Activated effector memory CD4-positive, alpha-beta T cell treated with anti-CD3 and anti-CD28 coated beads, Interleukin-2, amount 50 U/mL, for 16 hours (primary cell): Measurements from ENCODE around the gene ELF2.
"Not testable (repeated sequence)": the region's sequence is repeated elsewhere in the genome, so short reads cannot be mapped to it uniquely, and the experiment has no call there.

Source experiments
- DNase-seq: peaks from one replicate; pipeline ENCODE4 v3.0.0-alpha.2; 2020

Gene ELF2

GRCh38 chr4:139184129-139184528 is 7.1 kb upstream of the ELF2 start:
- DNase-seq = no peak

DNA sequence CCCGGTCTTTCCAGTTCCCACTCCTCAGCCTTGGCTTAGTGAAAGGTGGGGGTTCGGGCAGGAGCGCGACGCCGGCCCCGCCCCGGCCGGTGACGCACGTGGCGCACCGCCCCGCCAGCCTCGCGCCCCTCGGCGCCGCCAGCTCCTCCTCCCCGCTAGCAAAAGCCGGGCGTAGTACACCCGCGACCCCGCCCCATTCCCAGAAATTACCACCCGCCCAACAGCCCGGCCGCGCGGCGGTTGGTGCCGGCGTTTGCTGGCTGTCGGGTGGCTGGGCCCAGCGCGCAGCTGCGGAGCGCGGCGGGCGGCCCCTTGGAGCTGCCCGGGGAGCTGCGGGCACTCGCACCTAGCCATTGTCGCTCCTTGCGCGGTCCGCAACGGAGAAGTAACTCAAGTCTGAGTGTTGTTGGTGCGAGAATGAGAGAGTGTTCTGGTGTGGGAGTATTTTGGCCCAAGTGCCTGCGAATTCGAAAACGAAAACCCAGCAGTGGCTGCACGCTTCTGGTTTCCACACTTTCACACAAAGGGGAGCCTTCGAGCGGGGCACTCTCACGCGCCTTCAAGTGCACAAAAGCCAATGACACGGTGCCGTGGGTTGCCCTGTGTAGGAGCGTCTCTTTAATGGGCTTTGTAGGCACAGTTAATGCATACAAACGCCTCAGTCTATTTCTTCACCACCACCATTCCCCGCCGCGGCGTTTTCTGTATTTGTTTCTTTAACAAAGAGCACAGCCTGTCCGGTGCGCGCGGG is 1.0 kb upstream of the ELF2 start:
- peak; percentile 95 for DNase-seq

DNA sequence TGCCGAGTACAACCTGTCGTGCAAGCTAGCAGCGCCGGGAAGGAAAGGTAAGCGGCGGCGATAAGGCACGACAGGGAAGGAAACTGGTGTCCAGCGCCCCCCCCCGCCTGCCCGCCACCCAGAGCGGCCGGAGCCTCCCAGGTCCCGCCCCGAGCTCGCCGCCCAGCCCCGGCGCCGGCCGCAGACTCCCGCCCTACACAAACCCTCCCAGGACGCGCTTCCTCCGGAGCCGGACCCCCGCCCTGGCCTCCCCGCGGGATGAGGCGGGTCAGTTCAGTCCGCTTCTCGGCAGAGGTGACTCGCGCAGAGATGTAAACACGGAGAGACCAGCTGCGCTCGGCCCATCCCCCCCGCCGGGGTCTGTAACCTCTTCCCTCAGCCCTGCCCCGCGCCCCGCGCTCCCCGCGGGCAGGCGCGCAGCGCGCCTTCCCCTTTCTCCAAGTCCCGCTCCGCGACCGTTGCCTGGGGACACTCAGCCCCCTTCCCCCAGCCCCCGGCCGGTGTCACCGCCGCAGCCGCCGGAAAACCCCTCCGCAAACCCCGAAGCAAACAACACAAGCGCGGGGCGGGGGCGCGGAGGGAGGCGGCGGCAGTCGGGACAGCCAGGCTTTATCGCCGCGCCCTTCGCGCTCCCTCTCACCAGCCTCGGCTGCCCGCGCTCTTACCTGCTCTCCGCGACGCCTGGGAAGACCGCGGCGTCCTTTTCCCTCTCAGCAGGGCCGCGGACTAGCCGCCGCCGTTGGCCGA is 543 bp downstream of the ELF2 start:
- DNase-seq = peak; percentile 89

GRCh38 chr4:139175646-139176301 is 1.2 kb downstream of the ELF2 start:
- DNase-seq = no peak

DNA sequence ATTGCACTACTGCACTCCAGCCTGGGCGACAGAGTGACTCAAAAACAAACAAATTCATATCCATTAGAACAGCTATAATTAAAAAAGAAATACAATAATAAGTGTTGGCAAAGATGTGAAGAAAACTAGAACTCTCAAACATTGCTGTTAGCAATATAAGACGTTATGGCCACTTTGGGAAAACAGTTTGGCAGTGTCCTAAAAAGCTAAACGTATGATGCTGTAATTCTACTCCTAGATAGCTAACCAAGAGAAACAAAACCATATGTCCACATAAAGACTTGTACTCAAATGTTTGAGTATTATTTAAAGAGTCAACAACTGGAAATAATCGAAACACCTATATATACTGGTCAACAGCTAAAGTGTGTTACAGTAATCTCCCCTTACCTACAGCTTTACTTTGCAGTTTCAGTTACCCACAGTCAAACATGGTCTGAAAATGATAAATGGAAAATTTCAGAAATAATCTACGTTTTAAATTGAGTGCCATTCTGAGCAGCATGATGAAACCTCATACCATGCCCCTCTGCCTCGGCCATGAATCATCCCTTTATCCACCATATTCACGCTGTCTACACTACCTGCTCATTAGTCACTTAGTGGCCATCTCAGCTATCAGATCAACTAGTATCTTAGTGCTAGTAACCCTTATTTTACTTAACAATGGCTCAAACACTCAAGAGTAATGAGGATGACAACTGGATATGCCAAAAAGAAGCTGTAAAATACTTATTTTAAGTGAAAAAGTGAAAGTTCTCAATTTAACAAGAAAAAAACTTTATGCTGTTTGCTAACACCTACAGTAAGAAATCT is 4.9 kb downstream of the ELF2 start:
- no peak for DNase-seq

DNA sequence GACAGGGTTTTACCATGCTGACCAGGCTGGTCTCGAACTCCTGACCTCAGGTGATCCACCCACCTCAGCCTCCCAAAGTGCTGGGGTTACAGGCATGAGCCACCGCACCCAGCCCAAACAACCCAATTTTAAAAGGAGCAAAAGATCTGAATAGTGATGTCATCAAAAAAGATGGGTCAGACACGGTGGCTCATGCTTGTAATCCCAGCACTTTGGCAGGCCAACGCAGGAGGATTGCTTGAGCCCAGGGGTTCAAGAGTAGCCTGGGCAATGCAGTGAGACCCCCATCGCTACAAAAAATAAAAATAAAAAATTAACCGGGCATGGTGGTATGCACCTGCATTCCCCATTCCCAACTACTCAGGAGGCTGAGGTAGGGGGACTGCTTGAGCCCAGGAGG is 6.1 kb downstream of the ELF2 start:
- no peak for DNase-seq

DNA sequence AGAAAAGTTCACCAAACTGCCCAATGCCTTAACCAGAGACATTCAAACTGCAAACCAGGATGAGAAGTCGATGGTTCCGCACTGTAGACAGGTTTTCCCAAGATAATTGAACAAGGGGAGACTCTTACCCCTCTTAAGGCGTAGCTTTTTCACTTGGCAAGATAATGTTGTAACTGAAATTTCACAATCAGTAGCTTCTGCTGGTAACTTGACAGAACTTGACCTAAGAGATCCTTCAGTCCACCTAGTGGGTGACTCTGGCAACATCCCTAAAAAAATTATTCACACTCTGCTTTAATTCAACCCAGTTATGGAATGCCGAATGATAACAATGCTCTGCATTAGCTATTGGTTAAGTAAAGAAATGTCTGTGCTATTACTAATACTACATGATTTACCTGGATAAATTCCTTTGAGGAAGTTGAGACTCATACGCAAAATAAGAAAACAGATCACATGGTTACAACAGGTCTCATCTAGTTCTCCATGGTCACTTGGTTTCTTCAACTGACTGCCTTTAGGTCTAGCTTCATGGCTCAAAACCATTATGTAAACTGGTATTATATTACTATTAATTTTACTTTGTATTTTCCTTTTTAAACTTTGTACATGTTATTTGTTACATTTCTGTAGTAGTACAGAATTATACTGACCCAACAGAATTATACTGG is 9.1 kb downstream of the ELF2 start:
- no peak for DNase-seq

GRCh38 chr4:139164731-139165130 is 12.3 kb downstream of the ELF2 start:
- no peak for DNase-seq

- no peak for DNase-seq
Observed at GRCh38 chr4:139163806-139164206, 13.2 kb downstream of the ELF2 start.

GRCh38 chr4:139157977-139158376 is 19.0 kb downstream of the ELF2 start:
- not testable (repeated sequence) for DNase-seq

- no peak for DNase-seq
Observed at GRCh38 chr4:139154952-139155557, 22.0 kb downstream of the ELF2 start.

- DNase-seq = no peak
Observed at GRCh38 chr4:139154538-139154937, 22.5 kb downstream of the ELF2 start.

DNA sequence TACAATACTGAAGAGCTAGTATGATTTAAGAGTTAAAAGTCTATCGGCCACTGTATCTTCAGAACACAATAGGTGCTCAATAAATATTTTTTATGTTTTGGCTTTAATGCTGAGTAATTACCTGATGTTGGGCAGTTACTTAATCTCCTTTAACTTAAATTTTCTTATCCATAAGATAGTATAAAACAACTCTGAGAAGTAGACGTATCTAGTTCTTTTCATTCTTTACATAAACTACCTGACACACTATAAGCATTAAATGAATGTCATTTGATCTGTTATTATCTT is 22.9 kb downstream of the ELF2 start:
- no peak for DNase-seq

DNA sequence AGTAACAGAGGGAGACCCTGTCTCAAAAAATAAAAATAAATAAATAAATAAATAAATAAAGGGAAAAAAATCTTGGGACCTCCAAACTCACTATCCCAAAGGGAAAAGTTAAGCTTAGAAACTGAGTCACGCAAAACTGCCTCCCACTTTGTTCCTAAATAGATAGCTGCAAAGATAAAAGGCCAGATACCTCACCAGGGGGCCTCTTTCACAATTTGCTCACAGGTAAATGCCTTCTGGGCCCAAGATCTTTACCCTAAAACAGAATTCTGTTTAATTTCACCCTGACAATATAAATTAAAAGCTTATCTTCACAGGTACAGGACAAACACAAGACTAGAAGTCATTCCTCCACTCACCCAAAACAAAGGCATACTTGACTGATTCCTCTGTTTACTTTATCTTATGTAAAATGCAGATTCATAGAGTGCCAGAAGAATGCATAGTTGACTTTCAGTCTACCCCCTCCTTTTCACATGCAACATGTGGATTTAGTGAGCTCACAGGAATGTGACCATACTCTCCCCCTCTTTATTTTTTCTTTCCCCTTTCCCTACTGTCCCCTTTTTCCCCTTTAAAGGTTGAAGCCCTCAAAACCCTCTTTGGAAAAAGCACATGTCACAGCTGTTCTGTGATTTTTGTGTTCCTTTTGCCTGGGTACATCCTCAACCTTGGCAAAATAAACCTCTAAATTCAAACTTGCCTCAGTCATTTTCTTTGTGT is 23.4 kb downstream of the ELF2 start:
- DNase-seq = no peak

DNA sequence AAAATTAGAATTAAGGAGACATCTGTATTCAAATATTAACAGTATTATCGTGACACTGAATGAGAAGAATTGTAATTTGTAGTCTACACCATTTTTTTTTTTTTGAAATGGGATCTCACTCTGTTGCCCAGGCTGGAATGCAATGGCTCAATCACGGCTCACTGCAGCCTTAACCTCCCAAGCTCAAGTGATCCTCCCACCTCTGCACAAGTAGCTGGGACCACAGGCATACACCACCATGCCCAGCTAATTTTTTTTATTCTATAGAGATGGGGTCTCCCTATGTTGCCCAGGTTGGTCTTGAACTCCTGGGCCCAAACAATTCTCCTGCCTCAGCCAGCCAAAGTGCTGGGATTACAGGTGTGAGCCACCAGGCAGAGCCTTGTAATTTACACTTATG is 24.8 kb downstream of the ELF2 start:
- DNase-seq = no peak

GRCh38 chr4:139146926-139147629 is 29.9 kb downstream of the ELF2 start:
- no peak for DNase-seq

DNA sequence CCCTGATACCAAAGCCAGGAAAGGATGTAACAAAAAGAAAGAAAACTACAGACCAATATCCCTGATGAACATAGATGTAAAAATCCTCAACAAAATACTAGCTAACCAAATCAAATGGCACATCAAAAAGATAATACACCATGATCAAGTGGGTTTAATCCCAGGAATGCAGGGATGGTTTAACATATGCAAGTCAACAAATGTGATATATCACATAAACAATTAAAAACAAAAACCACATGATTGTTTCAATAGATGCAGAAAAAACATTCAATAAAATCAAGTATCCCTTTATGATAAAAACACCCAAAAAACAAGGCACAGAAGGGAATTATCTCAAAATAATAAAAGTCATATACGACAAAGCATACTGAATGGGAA is 31.5 kb downstream of the ELF2 start:
- no peak for DNase-seq

DNA sequence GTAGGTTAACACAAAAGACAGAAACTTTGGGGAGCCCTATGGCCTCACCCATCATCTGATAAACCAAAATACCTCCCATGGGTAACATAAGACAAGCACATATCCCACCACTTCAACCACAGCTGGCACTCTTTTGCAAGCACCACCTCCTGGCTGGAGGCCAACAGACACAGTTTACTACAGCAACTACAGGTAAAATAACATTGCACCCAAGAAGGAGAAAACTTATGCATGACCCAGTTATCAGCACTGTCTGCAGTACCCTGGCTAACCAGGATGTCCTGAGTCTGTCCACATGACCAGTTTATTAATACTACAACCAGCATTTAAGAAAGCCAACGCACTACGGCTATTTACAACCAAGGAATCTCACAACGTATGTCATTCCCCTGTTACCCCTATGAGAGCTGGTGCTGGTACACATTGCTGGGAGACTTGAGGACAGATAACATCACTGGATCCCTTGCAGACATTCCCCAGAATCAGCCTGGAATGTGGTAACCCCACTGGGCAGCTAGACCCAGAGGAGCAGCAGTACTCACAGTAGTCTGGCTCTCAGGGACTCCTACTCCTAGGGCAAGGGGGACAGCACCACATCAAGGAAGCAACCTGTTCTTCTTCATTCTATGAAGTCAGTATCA is 32.0 kb downstream of the ELF2 start:
- no peak for DNase-seq

- no peak for DNase-seq
Observed at GRCh38 chr4:139144161-139144859, 32.7 kb downstream of the ELF2 start.

GRCh38 chr4:139142980-139143379 is 34.0 kb downstream of the ELF2 start:
- DNase-seq = no peak
